Ishikawa (cell line): Measurements from ENCODE around the gene NUDT14.

Experiments
- CEBPB ChIP-seq: IDR thresholded peaks from 2 replicates; pipeline ENCODE4 v1.6.1; 2012
- CREB1 ChIP-seq: IDR thresholded peaks from 2 replicates; pipeline ENCODE4 v1.6.1; 2012; ENCODE audit warnings: low read depth
- EGR1 ChIP-seq: IDR thresholded peaks from 2 replicates; pipeline ENCODE4 v1.6.1; 2012
- EP300 ChIP-seq: IDR thresholded peaks from 2 replicates; pipeline ENCODE4 v1.6.1; 2012; ENCODE audit warnings: borderline replicate concordance
- FOXM1 ChIP-seq: IDR thresholded peaks from 2 replicates; pipeline ENCODE4 v1.6.1; 2012; ENCODE audit warnings: low read depth, borderline replicate concordance
- MAX ChIP-seq: IDR thresholded peaks from 2 replicates; pipeline ENCODE4 v1.6.1; 2012
- NFIC ChIP-seq: IDR thresholded peaks from 2 replicates; pipeline ENCODE4 v1.6.1; 2012
- RAD21 ChIP-seq: IDR thresholded peaks from 2 replicates; pipeline ENCODE4 v1.6.1; 2012; ENCODE audit warnings: low read depth
- TAF1 ChIP-seq: IDR thresholded peaks from 2 replicates; pipeline ENCODE4 v1.6.1; 2012; ENCODE audit warnings: low read depth, mild to moderate bottlenecking
- TCF12 ChIP-seq: IDR thresholded peaks from 2 replicates; pipeline ENCODE4 v1.6.1; 2012; ENCODE audit warnings: low read depth
- TEAD4 ChIP-seq: IDR thresholded peaks from 2 replicates; pipeline ENCODE4 v1.6.1; 2012
- USF1 ChIP-seq: IDR thresholded peaks from 2 replicates; pipeline ENCODE4 v1.6.1; 2012
- YY1 ChIP-seq: IDR thresholded peaks from 2 replicates; pipeline ENCODE4 v1.6.1; 2012; ENCODE audit warnings: low read depth
- ZBTB7A ChIP-seq: IDR thresholded peaks from 2 replicates; pipeline ENCODE4 v1.6.1; 2012; ENCODE audit warnings: low read depth
- TF ChIP-seq, protein P1 (sequence below): IDR thresholded peaks from 2 replicates; pipeline ENCODE4 v1.6.1; 2012; ENCODE audit warnings: low read depth, mild to moderate bottlenecking

NUDT14 gene

GRCh38 chr14:105142651-105143450 lies 38.3 kb downstream of the NUDT14 start:
- TF ChIP-seq RAD21 (no peak), CREB1 (no peak), TEAD4 (no peak), ZBTB7A (no peak), TCF12 (no peak), CEBPB (no peak), TAF1 (no peak), EGR1 (no peak)

GRCh38 chr14:105141486-105142281 lies 39.4 kb downstream of the NUDT14 start:
- TF ChIP-seq NFIC = no peak
- no peak for TF ChIP-seq USF1

- TF ChIP-seq, protein P1, sequence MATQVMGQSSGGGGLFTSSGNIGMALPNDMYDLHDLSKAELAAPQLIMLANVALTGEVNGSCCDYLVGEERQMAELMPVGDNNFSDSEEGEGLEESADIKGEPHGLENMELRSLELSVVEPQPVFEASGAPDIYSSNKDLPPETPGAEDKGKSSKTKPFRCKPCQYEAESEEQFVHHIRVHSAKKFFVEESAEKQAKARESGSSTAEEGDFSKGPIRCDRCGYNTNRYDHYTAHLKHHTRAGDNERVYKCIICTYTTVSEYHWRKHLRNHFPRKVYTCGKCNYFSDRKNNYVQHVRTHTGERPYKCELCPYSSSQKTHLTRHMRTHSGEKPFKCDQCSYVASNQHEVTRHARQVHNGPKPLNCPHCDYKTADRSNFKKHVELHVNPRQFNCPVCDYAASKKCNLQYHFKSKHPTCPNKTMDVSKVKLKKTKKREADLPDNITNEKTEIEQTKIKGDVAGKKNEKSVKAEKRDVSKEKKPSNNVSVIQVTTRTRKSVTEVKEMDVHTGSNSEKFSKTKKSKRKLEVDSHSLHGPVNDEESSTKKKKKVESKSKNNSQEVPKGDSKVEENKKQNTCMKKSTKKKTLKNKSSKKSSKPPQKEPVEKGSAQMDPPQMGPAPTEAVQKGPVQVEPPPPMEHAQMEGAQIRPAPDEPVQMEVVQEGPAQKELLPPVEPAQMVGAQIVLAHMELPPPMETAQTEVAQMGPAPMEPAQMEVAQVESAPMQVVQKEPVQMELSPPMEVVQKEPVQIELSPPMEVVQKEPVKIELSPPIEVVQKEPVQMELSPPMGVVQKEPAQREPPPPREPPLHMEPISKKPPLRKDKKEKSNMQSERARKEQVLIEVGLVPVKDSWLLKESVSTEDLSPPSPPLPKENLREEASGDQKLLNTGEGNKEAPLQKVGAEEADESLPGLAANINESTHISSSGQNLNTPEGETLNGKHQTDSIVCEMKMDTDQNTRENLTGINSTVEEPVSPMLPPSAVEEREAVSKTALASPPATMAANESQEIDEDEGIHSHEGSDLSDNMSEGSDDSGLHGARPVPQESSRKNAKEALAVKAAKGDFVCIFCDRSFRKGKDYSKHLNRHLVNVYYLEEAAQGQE = no peak
- TF ChIP-seq NFIC (no peak), TCF12 (no peak), CEBPB (no peak), RAD21 (no peak), EP300 (no peak), YY1 (no peak), TEAD4 (no peak), ZBTB7A (no peak), MAX (no peak), TAF1 (no peak), USF1 (no peak)
Measured at GRCh38 chr14:105141026-105141425, 40.1 kb downstream of the NUDT14 start.

GRCh38 chr14:105140581-105140980 lies 40.5 kb downstream of the NUDT14 start:
- no peak for TF ChIP-seq ZBTB7A
- TF ChIP-seq USF1 = no peak
- no peak for TF ChIP-seq EP300
- TF ChIP-seq MAX = no peak
- TF ChIP-seq CREB1 = no peak

GRCh38 chr14:105139831-105140239 lies 41.3 kb downstream of the NUDT14 start:
- TF ChIP-seq MAX = no peak
- TF ChIP-seq NFIC = no peak
- TF ChIP-seq YY1 = no peak
- TF ChIP-seq CEBPB = no peak
- TF ChIP-seq USF1 = no peak
- no peak for TF ChIP-seq CREB1
- TF ChIP-seq TCF12 = no peak
- TF ChIP-seq RAD21 = no peak
- no peak for TF ChIP-seq EP300
- no peak for TF ChIP-seq EGR1
- TF ChIP-seq FOXM1 = no peak
- TF ChIP-seq TAF1 = no peak
- TF ChIP-seq, protein P1 = no peak
- TF ChIP-seq TEAD4 = no peak
- TF ChIP-seq ZBTB7A = no peak
